GM23338 (cell line): Measurements from ENCODE around the gene CSRNP3.

Experiments
- CREB1 ChIP-seq: fragments of 250-450 bp; sonication (Bioruptor Pico); IDR thresholded peaks from 2 replicates; pipeline ENCODE4 v1.5.0; 2020; ENCODE audit warnings: low read depth, mild to moderate bottlenecking, moderate library complexity
- CTCF ChIP-seq, 2 experiments: fragments of 200-600 bp in 1 of 2; sonication (generic) in 1 of 2; conservative IDR thresholded peaks; 2 replicates each; pipeline versions ENCODE4 v1.5.1 to v1.6.1; 2016 to 2017; ENCODE audit warnings: antibody characterized with exemption in 2 of 2, low read depth in 2 of 2, mild to moderate bottlenecking in 2 of 2, moderate library complexity in 1 of 2
- ETS1 ChIP-seq: IDR thresholded peaks from 2 replicates; pipeline ENCODE4 v1.6.1; 2016; ENCODE audit warnings: antibody characterized with exemption
- EZH2 ChIP-seq: fragments of 200-600 bp; sonication (generic); IDR thresholded peaks from one replicate; pipeline ENCODE4 v1.8.0; 2017; ENCODE audit warnings: antibody characterized with exemption, mild to moderate bottlenecking, low read depth; ENCODE audit not compliant: unreplicated experiment
- EZH2phosphoT487 ChIP-seq: fragments of 200-600 bp; sonication (generic); IDR thresholded peaks from one replicate; pipeline ENCODE4 v1.8.1; 2018; ENCODE audit warnings: antibody characterized with exemption; ENCODE audit not compliant: unreplicated experiment
- JUNB ChIP-seq: IDR thresholded peaks from one replicate; pipeline ENCODE4 v1.6.1; 2016; ENCODE audit warnings: antibody characterized with exemption; ENCODE audit not compliant: unreplicated experiment
- NANOG ChIP-seq: IDR thresholded peaks from 2 replicates; pipeline ENCODE4 v1.6.1; 2016; ENCODE audit warnings: antibody characterized with exemption, borderline replicate concordance
- POLR2AphosphoS5 ChIP-seq: IDR thresholded peaks from 2 replicates; pipeline ENCODE4 v1.6.1; 2016; ENCODE audit warnings: antibody characterized with exemption, low read depth
- REST ChIP-seq: IDR thresholded peaks from one replicate; pipeline ENCODE4 v1.6.1; 2018; ENCODE audit warnings: antibody characterized with exemption; ENCODE audit not compliant: unreplicated experiment
- STAT1 ChIP-seq: IDR thresholded peaks from one replicate; pipeline ENCODE4 v1.6.1; 2016; ENCODE audit warnings: antibody characterized with exemption; ENCODE audit not compliant: unreplicated experiment
- ZNF114 ChIP-seq: fragments of 250-450 bp; sonication (Bioruptor Pico); IDR thresholded peaks from 2 replicates; pipeline ENCODE4 v1.5.0; 2020; ENCODE audit warnings: mild to moderate bottlenecking, moderate library complexity
- ZNF331 ChIP-seq: fragments of 250-450 bp; sonication (Bioruptor Pico); IDR thresholded peaks from 2 replicates; pipeline ENCODE4 v1.5.0; 2020; ENCODE audit warnings: low read depth, mild to moderate bottlenecking, moderate library complexity
- ZNF462 ChIP-seq: fragments of 250-450 bp; sonication (Bioruptor Pico); IDR thresholded peaks from 2 replicates; pipeline ENCODE4 v1.5.0; 2020; ENCODE audit warnings: mild to moderate bottlenecking, moderate library complexity

- TF ChIP-seq CTCF (conservative IDR thresholded peaks at IDR 0.05; ENCODE audit: low read depth in 2 of 2) (no peak), EZH2 (no peak), ZNF114 (CRISPR knock-in tag) (no peak), ETS1 (no peak), CREB1 (no peak), STAT1 (no peak), POLR2AphosphoS5 (no peak), EZH2phosphoT487 (no peak), ZNF462 (CRISPR knock-in tag) (no peak), REST (no peak), NANOG (no peak), JUNB (no peak), ZNF331 (CRISPR knock-in tag) (no peak)
Measured at GRCh38 chr2:165566008-165566407, 96.5 kb downstream of the CSRNP3 start.
